Panc1 (cell line): Measurements from ENCODE around the gene TXNDC11.

Experiments
- CTCF ChIP-seq: fragments of 450-650 bp; IDR thresholded peaks from 2 replicates; pipeline ENCODE4 v1.5.1; 2017; ENCODE audit warnings: mild to moderate bottlenecking
- POLR2AphosphoS5 ChIP-seq: IDR thresholded peaks from 2 replicates; pipeline ENCODE4 v1.6.1; 2012; ENCODE audit warnings: mild to moderate bottlenecking, low read depth, low read length, moderate library complexity
- REST ChIP-seq, 2 experiments: IDR thresholded peaks; 2 replicates each; pipeline ENCODE4 v1.6.1; 2011 to 2012; ENCODE audit warnings: low read depth in 2 of 2, control low read depth in 1 of 2, low read length in 1 of 2, mild to moderate bottlenecking in 1 of 2, moderate library complexity in 1 of 2; ENCODE audit not compliant: insufficient read depth in 1 of 2
- SIN3A ChIP-seq: IDR thresholded peaks from 2 replicates; pipeline ENCODE4 v1.6.1; 2012; ENCODE audit warnings: low read depth, mild to moderate bottlenecking, low read length, moderate library complexity, borderline replicate concordance; ENCODE audit not compliant: insufficient read depth
- TCF7L2 ChIP-seq: IDR thresholded peaks from 2 replicates; pipeline ENCODE4 v1.6.1; 2011; ENCODE audit warnings: mild to moderate bottlenecking, low read depth, low read length, inconsistent platforms

GRCh38 chr16:11742093-11742535, 543 bp downstream of the TXNDC11 start:
- TF ChIP-seq POLR2AphosphoS5: no peak
- TF ChIP-seq TCF7L2: no peak
- no peak for TF ChIP-seq CTCF
- TF ChIP-seq REST (IDR thresholded peaks at IDR 0.05; ENCODE audit: insufficient read depth in 1 of 2, low read depth in 2 of 2, low read length in 1 of 2): no peak
- TF ChIP-seq SIN3A: no peak
